Loucy (cell line): ENCODE data around the gene CDYL.

Experiments used
- CTCF ChIP-seq: fragments of 200-600 bp; sonication (generic); conservative IDR thresholded peaks from 2 replicates; pipeline ENCODE4 v1.5.1; 2014; ENCODE audit warnings: mild to moderate bottlenecking, antibody characterized with exemption, low read length
- EZH2phosphoT487 ChIP-seq: fragments of 200-600 bp; IDR thresholded peaks from 2 replicates; pipeline ENCODE4 v1.6.1; 2018; ENCODE audit warnings: antibody characterized with exemption, mild to moderate bottlenecking, moderate library complexity, borderline replicate concordance

GRCh38 chr6:4962905-4963304, 186.7 kb downstream of the CDYL start:
- TF ChIP-seq CTCF (no peak), EZH2phosphoT487 (no peak)
